GM18520 (cell line): ENCODE data around the gene ZNF438.

ENCODE experiments used
- ATAC-seq: cut with Tn5 transposase; IDR thresholded peaks from one replicate; pipeline ENCODE4 v1.9.1; 2021; ENCODE audit not compliant: unreplicated experiment

ZNF438 gene

DNA sequence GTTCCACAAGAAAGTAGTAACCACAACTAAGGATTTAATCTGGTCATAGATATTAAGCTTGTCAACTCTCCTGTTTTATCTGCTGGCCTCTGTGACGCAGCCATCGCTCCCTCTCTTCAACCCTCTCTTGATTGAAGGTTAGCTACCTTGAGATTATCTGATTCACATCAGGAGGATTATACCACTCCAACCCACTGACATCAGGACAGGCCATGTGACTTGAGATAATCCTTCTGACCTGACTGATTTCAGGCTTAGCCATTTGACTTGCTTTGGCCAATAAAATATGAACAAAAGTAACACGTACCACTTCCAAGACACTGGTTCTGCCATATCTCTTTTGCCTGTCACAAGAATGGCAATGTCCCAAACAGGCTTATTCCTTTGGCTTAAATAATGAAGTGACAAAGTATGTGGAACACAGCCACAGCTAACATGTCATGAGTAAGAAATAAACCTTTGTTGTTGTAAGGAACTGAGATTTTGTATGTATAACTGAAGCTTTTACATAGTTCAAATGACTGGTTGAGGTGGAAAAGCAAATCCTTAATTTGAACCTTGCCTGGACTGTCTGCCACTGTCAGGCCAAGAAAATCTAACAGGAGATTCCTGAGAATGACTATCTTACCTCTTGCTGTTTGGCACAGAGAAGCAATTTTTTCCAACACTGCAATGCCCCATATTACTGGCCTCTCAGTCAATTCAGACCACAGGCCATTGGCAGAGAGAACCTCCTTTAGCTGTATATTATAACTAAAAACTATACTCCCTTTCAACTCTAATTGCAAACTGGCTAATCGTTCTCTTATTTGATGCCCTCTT is 13.9 kb downstream of the ZNF438 start:
- no peak for ATAC-seq

DNA sequence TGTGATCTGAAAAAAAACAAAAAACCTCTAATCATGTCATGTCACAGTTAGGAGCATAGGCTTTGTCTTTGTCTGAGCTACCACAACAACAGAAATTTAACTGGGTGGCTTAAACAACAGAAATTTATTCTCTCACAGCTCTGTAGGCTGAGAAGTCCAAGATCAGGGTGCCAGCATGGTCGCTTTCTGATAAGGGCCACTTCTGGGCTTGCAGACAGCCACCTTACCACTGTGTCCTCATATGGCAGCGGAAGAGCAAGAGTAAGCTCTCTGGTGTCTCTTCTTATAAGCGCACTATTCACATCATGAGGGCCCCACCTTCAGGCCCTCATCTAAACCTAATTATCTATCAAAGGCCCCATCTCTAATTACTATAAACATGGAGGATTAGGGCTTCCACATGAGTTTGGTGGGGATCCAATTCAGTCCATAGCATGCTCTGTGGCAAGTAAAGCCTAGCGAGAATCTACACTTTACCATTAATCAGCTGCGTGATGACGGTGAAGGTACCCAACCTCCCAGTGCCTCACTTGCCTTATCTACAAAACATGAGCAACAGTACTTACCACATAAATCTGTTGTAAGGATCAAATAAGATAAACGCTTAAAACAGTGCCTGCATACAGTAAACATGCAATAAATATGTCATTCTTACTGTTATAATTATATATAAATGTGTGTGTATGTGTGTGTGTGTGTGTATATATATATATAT is 17.3 kb downstream of the ZNF438 start:
- no peak for ATAC-seq

DNA sequence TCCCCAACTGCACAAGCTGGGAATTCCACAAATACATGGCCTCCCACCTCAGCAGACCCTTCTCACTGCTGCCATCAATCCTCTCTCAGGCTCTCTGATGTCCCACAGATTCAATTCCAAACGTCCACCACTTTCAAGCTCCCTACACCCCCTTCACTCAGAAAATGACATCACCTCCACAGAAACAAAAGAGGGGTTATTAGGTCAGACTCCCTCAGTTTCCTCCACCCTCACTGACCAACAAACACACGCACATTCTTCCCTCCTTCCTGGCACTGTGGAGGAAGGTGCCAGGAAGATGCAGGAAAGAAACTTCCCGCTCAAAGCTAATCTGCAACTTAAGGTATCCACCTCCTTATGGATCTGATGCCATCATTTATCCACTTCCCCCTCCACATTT is 18.3 kb downstream of the ZNF438 start:
- no peak for ATAC-seq

DNA sequence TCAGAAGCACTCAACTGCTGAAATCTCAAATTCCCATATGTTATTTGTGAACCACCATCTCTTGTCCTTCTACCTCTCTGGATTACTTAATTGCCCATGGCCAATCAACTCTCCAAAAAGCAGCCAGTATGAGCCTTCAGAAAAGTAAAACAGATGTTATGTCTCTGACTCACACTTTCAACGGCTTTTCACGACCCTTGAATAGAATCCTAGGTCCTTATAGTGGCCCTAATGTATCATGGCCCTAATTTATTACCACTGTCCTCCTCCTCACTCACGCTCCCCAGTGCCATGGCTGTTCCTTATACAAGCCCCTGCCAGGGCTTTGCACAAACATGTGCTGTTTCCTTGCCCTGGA is 20.0 kb downstream of the ZNF438 start:
- ATAC-seq = no peak

DNA sequence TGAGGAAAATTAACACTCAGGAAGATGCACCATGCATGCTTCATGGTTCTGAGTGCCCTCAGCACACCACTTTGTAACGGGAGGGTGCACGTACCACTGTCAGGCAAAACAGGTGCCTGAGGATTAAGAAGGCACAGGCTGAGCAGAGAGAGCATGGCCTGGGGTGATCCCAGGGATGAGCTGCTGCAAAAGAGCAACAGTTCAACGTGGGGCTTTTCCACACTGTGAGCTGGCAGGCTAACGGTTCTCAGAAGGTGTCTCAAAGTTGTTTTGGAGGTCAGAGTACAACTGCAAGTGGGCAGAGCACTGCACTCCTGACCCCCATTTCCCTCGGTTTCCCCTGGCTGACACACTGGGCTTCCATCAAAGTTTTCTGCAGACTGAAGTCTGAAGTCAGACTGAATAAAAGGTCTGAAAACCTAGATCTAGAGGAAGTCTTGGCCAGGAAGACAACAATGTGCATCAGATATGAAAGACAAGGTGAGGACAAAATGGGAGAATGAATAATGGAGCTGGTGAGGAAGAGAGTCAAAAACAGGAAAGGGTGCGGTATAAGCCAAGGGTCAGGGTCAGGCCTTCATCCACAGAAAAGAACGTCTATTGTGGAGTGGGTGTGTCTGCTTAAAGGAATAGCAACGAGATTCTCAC is 20.5 kb downstream of the ZNF438 start:
- no peak for ATAC-seq

DNA sequence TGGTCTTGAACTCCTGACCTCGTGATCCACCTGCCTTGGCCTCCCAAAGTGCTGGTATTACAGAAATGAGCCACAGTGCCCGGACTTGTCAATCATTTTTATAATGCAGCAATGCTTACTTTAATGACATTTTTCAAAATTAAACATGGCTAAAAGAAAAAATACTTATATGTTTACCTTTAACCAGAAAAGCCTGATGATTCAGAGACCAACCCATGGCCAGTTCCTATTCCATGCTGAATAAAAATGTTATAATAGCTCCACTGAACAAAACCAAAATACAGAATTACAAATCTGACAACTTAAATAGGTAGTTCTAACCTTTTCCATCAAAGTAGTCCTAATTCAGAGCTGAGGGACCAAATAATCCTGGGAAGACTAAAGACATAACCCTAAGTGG is 21.6 kb downstream of the ZNF438 start:
- no peak for ATAC-seq

DNA sequence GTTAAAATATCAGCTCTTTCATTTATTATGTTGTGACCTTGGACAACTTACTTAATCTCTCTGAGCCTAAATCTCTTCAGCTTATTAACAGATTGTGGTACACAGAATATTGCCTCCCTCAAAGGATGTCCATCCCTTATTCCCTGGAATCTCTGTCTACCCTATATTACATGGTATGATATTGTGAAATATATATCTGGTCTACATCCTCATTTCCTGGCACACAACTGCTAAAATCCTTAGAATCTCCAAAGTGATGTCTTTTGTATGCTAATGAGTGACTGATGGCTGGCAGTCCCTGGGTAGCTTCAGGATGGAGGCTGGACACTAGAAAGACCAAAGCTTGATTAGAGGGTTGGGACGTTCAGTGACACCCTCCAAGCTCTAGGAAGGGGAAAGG is 25.8 kb downstream of the ZNF438 start:
- ATAC-seq = no peak

DNA sequence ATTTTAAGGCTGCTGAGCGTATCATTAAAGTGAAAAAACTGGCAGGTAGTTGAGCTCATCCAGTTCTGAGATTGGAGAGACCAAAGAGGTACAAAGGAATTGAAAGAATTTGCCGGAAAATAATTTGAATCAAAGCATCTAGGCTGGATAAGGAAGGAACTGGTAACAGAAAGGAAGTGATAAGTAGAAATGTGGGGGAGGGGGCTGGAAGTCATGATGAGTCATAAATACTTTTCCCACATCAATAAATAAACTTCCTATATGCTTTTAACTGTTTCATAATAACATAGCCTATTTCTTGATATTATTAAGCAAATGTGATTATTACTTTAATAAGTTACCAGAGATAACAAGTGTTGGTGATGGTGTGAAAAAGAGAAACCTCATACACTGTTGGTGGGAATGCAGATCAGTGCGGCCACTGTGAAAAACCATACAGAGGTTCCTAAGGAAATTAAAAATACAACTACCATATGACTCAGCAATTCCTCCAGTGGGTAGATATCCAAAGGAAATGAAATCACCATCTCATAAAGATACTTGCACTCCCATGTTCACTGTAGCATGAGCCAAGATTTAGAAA is 27.0 kb downstream of the ZNF438 start:
- no peak for ATAC-seq

DNA sequence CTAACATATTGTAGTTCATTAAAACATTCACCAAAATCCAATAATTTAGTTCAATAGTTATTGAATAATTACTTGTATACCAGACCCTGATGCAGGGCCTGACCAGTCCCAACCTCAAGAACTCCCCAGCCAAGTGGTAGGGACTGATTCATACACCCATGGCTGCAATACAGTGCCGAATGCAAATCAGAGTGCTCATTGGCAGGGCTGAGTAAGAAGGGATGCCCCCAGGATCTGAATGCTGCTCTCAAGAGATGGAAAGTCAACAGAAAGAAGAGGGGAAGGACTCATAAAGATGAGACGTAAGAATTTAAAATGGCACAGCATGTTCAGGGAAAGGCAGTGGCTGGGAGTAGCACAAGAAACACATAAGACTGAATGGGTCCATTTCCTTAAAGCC is 29.9 kb downstream of the ZNF438 start:
- ATAC-seq = no peak

DNA sequence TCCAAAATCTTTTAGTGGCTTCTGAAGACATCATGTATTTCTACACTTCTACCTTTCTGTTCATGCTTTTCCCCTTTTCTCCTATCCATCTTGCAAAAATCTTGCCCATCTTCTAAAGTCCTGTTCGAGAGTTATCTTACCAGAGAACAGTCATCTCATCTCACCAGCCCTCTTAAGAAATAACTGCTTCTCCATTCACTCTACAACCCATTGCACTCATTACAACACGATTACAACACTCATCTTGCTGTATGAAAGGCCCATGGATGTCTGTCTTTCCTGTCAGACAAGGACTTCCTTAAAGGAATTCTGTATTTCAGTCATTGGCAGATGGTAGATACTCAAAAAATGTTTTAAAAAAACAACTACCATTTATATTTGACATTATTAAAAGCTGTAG is 30.8 kb downstream of the ZNF438 start:
- ATAC-seq = no peak

DNA sequence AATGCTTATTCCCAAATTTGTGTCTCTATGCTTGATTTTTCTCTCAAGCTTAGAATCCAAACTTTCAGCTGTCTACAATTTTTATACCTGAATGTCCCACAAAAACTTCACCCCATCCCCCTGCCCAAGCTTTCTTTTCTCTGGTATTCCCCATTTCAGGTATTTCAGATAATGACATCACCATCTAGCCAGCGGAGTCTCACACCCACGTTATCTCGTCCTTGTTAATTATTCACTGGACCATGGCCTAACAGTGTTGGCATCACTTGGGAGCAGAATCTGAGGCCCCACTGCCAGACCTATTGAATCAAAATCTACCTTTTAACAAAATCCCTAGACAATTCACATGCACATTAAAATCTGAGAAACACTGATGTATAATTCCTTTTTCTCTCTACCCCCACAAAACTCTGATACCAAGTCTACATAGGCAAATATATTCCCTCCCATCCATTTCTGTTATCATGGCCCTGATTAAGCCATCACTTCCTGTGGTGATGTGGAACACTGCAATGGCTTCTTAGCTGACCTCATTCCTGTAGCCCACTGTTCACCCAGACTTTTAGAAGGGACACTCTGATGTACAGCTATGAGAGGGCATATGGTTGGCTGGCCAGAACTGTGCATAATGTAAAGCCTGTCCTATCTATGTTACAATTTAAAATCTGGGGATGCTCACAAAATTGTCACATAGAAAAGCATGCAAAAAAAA is 31.4 kb downstream of the ZNF438 start:
- ATAC-seq = no peak

DNA sequence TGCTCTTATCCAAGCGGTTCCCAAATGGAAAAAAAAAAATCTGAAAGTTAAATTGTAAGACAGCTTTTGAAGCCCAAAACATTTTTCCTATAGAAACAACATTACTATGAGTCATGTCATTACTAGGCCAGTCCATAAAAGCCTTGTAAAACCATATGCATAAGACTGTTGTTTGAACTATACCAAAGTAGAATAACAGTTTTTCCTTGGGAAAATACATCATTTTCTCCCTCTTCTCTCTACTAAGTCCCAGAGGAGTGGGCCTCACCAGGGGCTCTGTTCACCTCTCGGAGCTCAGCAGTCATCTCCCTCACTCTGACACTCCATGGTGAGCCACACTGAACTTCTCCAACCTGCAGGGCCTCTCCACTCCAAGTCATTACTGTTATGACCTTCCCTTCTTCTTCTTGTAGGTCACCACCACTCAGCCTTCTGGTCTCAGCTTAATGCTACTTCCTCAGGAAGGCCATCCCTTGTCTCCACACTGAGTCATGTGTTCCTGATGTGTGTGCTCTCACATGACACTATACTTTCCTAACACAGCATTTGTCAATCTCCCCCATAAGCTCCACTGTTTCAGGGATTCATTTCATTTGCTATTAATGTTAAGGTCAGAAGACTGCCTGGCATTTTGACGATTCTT is 32.5 kb downstream of the ZNF438 start:
- ATAC-seq = no peak

DNA sequence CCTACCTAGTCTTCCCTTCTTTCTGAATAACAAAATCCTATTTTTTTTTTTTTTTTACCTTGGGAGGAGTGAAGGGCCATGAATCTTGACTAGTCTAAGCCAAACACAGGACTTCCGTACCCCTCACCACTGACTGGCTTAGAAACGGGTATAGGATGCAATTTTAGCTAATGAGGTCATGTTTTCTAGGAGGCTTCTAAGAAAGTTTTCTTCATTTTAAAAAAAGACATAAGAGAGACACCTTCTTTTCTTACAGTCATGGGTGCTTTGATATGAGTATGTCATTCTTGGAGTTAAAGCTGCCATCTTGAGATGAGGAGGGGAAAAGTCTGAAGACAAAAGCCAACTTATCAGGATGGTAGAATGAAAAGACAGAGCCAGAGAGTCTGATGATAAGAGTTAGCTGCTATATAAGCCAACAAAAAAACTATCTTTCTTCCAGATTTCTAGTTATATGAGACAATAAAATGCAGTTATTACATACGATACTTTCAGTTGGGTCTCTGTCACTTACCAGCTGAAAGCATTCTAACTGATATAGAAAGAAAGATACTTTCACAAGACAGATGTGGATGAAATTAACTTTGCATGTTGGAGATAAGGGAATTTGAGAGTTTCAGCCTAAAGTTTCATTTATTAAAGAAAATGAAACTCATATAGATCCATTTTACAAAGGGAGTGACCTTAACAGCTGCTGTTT is 34.0 kb downstream of the ZNF438 start:
- ATAC-seq = no peak

DNA sequence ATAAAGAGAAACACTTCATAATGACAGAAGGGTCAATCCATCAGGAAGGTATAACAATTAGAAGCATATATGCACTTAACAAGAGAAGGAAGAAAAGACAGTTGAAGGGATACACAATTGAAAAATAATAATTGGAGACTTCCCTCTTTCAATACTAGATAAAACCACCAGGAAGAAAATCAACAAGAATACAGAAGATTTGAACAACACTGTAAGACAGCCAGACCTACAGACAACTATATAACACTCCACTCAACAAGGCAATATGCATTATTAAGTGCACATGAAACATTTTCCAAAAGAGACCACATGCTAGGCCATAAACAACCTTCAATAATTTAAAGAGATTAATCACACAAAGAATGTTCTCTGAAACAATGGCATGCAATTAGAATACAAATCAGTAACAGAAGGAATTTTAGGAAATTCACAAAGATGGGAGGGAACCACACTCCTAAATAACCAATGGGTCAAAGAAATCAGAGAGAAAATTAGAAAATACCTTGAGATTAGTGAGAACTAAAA is 35.1 kb downstream of the ZNF438 start:
- no peak for ATAC-seq

DNA sequence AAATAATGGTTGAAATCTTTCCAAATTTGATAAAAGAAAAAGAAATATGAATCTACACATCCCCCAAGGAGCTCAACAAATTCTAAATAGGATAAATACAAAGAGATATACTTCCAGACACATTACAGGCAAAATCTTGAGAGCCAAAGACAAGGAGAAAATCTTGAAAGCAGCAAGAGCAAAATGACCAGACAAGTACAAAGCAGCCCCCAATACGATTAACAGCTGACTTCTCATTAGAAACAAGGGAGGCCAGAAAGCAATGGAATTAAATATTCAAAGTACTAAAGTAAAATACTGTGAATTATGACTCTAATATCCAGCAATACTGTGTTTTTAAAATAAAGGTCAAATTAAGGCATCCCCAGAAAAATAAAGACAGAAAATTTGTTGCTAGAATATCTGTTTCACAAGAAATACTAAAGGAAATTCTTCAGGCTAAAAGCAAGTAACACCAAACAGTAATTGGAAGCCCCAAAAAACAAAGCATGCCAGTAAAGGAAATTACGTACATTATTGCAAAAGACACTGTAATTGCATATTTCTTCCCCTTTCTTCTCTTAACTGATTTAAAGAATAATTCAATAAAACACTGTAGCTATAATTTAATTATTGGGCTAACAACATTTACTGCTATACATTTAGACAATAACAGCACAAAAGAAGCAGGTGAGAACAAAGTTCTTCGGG is 36.4 kb downstream of the ZNF438 start:
- no peak for ATAC-seq

DNA sequence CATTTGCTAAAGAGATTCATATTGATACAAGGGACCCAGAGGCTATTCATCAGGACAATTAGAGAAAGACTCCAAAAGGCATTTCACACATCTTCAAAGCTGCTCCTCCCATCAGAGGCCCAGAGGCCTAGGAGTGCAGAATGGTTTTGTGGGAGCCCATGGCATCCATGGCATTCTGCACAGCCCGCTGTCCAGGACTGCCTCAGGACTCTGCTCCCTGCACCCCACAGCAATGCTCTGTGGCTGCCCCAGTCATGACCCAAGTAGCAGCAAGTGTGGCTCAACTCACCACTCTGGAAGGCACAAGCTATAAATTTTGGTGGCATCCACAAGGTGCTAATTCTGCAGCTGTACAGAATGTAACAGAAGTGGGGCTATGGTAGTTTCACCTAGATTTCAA is 38.5 kb downstream of the ZNF438 start:
- no peak for ATAC-seq

DNA sequence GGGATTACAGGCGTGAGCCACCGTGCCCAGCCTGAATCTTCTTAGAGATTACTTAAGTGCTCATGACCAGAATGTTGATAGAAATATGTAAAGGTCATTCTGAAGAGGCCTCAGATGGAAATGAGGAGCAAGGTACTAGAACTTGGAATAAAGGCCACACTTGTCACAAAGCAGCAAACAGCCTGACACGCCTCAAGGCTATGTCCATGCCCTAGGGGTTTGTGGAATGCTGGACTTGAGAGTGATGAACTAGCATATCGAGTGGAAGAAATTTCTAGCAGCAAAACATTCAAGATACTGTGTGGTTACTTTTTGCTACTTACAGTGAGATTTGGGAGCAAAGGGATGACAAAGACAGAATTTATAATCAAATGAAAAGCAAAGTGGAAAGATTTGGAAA is 39.0 kb downstream of the ZNF438 start:
- no peak for ATAC-seq

DNA sequence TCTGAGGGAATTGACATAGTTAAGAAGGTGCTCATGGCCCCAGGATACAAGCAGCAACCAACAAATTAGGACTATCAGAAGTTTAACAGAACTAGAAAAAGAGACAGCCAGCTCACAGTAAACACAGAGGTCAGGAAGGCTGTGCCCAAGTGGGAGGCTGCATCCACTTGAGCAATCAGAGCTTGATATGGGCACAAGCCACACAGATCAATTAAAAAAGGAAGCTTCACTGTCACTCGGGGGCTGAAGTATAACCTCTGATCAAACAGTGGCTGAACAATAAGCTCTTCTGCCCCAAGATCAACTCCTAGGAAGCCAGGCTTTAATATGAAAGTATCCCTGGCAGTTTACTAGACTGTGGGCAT is 40.0 kb downstream of the ZNF438 start:
- ATAC-seq = no peak

DNA sequence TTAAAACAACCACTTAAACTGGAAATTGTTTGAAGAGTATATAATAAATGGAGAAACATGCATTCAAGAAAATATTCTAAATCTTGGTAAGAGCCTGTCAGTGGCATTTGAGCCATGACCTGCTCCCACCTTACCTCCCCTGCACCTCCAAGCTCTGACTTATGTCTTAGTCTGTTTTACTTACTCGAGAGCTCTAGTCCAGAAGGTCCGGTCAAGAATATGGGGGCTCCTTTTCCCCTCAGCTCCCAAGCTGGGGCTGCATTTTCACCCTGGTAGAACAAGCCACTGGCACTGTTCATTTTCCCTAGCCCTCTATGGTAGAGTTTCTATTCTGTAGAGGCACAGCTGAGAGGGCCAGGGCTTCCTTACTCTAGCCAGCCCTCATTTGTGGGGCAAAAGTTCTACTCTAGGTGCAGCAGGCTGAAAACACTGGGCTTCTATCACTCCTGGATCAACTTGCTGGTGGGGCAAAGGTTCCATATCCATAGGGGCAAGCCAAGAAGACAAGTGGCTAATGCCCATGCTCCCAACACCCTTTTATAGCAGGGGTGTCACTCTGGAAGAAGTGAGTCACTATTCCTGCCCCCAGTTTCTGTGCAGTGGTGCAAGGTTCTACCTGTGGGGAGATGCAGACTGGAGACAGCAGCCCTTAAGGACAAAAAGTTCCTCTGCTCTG is 40.6 kb downstream of the ZNF438 start:
- no peak for ATAC-seq
